Measurements from ENCODE around the gene CDIPT. TPM values are rescaled to one million over a fixed set of nuclear protein-coding genes. Genes with fewer than 3 reads are reported as not detected.

The CDIPT gene
- polyA plus RNA-seq, 12 donors = 32.1 to 48.9 (median 40.2) TPM; not detected in 1

GRCh38 chr16:29812754-29813643 is 50.0 kb downstream of the CDIPT start:
- DNase-seq = no peak

GRCh38 chr16:29811896-29812665 is 50.9 kb downstream of the CDIPT start, which contains the start of gene PRRT2:
Gene PRRT2 (plus strand): TSS chr16:29812193. CDS start chr16:29813055, 862 bp downstream.
- peak; percentile 86 for DNase-seq

GRCh38 chr16:29811170-29811895 is 51.7 kb downstream of the CDIPT start:
- DNase-seq = peak; percentile 85

GRCh38 chr16:29810699-29811169 is 52.3 kb downstream of the CDIPT start:
- no peak for DNase-seq

- DNase-seq = no peak
Observed at GRCh38 chr16:29809850-29810698, 53.0 kb downstream of the CDIPT start.

GRCh38 chr16:29809031-29809747 is 53.8 kb downstream of the CDIPT start:
- no peak for DNase-seq

Other genes starting within 250 kb of the CDIPT start
- gene SPN, start 200.0 kb downstream of the CDIPT start, polyA plus RNA-seq (ENCODE audit: insufficient read length in 12 of 12) = 1 to 10 TPM in 3 of 12 donors, under 1 TPM in 7, not detected in 2; 0.72 to 8.2 (median 0.88) TPM
- 100 to 1,000 TPM in 1 of 12 donors, 10 to 100 TPM in 10, not detected in 1; 42.0 to 115 (median 54.3) TPM for gene QPRT, start 184.0 kb downstream of the CDIPT start, polyA plus RNA-seq (ENCODE audit: insufficient read length in 12 of 12)
- 1 to 10 TPM in 1 of 12 donors, under 1 TPM in 9, not detected in 2; 0.10 to 1.4 (median 0.25) TPM for gene C16orf54, start 117.2 kb downstream of the CDIPT start, polyA plus RNA-seq (ENCODE audit: insufficient read length in 12 of 12)
- gene ZG16, start 85.0 kb downstream of the CDIPT start, polyA plus RNA-seq (ENCODE audit: insufficient read length in 12 of 12) = 1 to 10 TPM in 1 of 12 donors, under 1 TPM in 1, not detected in 10; 0.05 to 4.4 TPM
- 10 to 100 TPM in 11 of 12 donors, not detected in 1; 23.1 to 55.3 (median 33.6) TPM for gene KIF22, start 72.5 kb downstream of the CDIPT start, polyA plus RNA-seq (ENCODE audit: insufficient read length in 12 of 12)
- 100 to 1,000 TPM in 11 of 12 donors, not detected in 1; 185 to 364 (median 230) TPM for gene MAZ, start 56.7 kb downstream of the CDIPT start, polyA plus RNA-seq (ENCODE audit: insufficient read length in 12 of 12)
- gene PRRT2, start 51.0 kb downstream of the CDIPT start, polyA plus RNA-seq (ENCODE audit: insufficient read length in 12 of 12) = 10 to 100 TPM in 10 of 12 donors, 1 to 10 TPM in 1, not detected in 1; 9.3 to 42.8 (median 13.9) TPM
- gene PAGR1, start 47.1 kb downstream of the CDIPT start, polyA plus RNA-seq (ENCODE audit: insufficient read length in 12 of 12) = 10 to 100 TPM in 11 of 12 donors, not detected in 1; 22.9 to 47.7 (median 28.2) TPM
- 100 to 1,000 TPM in 1 of 12 donors, 10 to 100 TPM in 10, not detected in 1; 11.5 to 112 (median 18.7) TPM for gene MVP, start 42.8 kb downstream of the CDIPT start, polyA plus RNA-seq (ENCODE audit: insufficient read length in 12 of 12)
- gene SEZ6L2, start 36.3 kb upstream of the CDIPT start, polyA plus RNA-seq (ENCODE audit: insufficient read length in 12 of 12) = 1 to 10 TPM in 10 of 12 donors, under 1 TPM in 1, not detected in 1; 0.99 to 9.6 (median 1.5) TPM
- gene ASPHD1, start 37.3 kb upstream of the CDIPT start, polyA plus RNA-seq (ENCODE audit: insufficient read length in 12 of 12) = 10 to 100 TPM in 1 of 12 donors, under 1 TPM in 9, not detected in 2; 0.27 to 10.5 (median 0.32) TPM
- 10 to 100 TPM in 6 of 12 donors, 1 to 10 TPM in 5, not detected in 1; 7.6 to 21.0 (median 10.7) TPM for gene KCTD13, start 63.0 kb upstream of the CDIPT start, polyA plus RNA-seq (ENCODE audit: insufficient read length in 12 of 12)
- gene TMEM219, start 98.9 kb upstream of the CDIPT start, polyA plus RNA-seq (ENCODE audit: insufficient read length in 12 of 12) = 10 to 100 TPM in 11 of 12 donors, not detected in 1; 54.9 to 69.3 (median 60.5) TPM
- gene TAOK2, start 110.6 kb upstream of the CDIPT start, polyA plus RNA-seq (ENCODE audit: insufficient read length in 12 of 12) = 10 to 100 TPM in 11 of 12 donors, not detected in 1; 24.9 to 47.2 (median 31.2) TPM
- gene HIRIP3, start 132.4 kb upstream of the CDIPT start, polyA plus RNA-seq (ENCODE audit: insufficient read length in 12 of 12) = 10 to 100 TPM in 11 of 12 donors, not detected in 1; 10.2 to 15.6 (median 12.0) TPM
- 10 to 100 TPM in 11 of 12 donors, not detected in 1; 24.0 to 62.2 (median 32.7) TPM for gene INO80E, start 133.0 kb upstream of the CDIPT start, polyA plus RNA-seq (ENCODE audit: insufficient read length in 12 of 12)
- 1 to 10 TPM in 4 of 12 donors, under 1 TPM in 6, not detected in 2; 0.30 to 1.4 (median 0.94) TPM for gene DOC2A, start 147.8 kb upstream of the CDIPT start, polyA plus RNA-seq (ENCODE audit: insufficient read length in 12 of 12)
- gene C16orf92, start 160.0 kb upstream of the CDIPT start, polyA plus RNA-seq (ENCODE audit: insufficient read length in 12 of 12) = not detected
- 1 to 10 TPM in 5 of 12 donors, under 1 TPM in 6, not detected in 1; 0.42 to 7.5 (median 0.80) TPM for gene TLCD3B, start 168.0 kb upstream of the CDIPT start, polyA plus RNA-seq (ENCODE audit: insufficient read length in 12 of 12)
- gene ALDOA, start 202.5 kb upstream of the CDIPT start, polyA plus RNA-seq (ENCODE audit: insufficient read length in 12 of 12) = 1,000 to 10,000 TPM in 10 of 12 donors, 100 to 1,000 TPM in 2; 871 to 3,402 (median 1,561) TPM
- gene PPP4C, start 212.8 kb upstream of the CDIPT start, polyA plus RNA-seq (ENCODE audit: insufficient read length in 12 of 12) = 10 to 100 TPM in 11 of 12 donors, not detected in 1; 43.0 to 95.7 (median 53.3) TPM
- 1 to 10 TPM in 1 of 12 donors, under 1 TPM in 9, not detected in 2; 0.38 to 3.4 (median 0.52) TPM for gene TBX6, start 228.7 kb upstream of the CDIPT start, polyA plus RNA-seq (ENCODE audit: insufficient read length in 12 of 12)
- 10 to 100 TPM in 11 of 12 donors, not detected in 1; 21.9 to 98.3 (median 27.6) TPM for gene YPEL3, start 233.0 kb upstream of the CDIPT start, polyA plus RNA-seq (ENCODE audit: insufficient read length in 12 of 12)